Activated CD8-positive, alpha-beta memory T cell treated with anti-CD3 and anti-CD28 coated beads for 24 hours (primary cell): Measurements from ENCODE around the gene MPPED2.

Experiments
- DNase-seq: peaks from one replicate; pipeline ENCODE4 v3.0.0-alpha.2; 2020

Gene MPPED2

DNA sequence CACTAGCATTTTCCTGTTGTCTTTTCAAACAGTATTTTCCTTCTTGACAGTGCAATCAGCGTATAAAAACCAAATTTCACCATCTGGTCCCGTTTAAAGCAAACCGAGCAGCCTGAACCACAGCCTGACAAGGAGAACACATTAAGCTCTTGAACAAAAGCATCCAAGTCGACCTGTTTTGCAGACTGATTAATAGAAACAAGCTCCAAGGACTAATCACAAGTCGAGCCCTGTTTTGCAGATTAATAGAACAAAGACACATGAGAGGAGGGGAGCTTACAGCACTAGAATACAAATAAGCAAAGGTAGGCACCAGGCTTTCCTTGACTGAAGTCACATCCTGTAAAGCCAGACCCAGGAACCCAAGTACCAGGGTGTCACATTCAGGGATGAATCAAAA, 104.8 kb downstream of the MPPED2 start:
- no peak for DNase-seq

DNA sequence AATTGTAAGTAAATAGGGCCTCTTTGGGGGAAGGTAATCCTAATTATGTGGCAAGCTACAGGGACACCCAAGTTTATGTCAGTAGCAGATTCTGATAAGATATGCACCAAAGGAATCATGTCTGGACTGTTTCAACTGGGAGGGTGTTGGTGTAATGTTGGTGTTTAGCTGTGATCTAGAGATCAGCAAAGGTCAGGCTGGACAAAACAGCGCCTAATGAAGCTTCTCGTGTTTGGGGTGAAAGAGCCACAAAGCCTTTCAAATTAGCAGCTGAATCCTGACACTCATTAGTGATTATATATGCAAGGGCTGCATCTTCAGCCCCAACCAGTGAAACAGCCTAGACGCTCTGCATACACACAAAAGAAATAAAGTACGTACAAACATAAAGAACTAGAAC, 106.3 kb downstream of the MPPED2 start:
- DNase-seq = no peak

DNA sequence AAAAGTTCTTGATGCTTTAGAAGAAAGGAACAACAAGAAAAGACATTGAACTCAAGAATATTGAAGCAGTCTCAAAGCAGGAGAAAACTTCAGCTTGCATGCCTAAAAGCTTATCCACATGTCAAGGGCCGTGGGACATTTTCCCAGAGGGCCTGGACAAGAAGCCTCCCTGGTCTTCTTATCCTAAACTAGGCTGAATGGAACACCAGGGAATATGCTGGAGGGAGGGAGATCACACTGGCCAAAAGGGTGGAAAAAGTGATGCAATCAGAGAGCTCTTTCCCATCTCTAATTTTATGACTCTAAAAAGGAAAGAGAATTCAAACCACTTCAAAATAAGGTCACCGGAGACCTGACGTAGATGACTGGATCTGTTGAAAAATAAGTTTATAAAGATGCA, 107.2 kb downstream of the MPPED2 start:
- no peak for DNase-seq

DNA sequence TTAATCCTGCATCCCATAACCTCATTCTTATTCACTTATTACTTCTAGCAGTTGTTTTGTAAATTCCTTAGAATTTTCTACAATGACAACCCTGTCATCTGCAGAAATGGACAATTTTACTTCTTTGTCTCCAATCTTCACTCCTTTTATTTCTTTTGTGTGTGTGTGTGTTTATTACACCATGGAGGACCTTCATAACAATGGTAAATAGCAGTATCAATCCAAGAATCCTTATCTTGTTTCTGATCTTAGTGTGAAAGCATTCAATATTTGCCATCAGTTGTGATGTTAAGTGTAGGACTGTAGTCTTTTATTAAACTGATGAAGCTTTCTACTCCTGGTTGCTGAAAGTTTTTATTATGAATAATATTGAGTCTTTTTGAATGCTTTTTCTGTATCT, 109.1 kb downstream of the MPPED2 start:
- no peak for DNase-seq

DNA sequence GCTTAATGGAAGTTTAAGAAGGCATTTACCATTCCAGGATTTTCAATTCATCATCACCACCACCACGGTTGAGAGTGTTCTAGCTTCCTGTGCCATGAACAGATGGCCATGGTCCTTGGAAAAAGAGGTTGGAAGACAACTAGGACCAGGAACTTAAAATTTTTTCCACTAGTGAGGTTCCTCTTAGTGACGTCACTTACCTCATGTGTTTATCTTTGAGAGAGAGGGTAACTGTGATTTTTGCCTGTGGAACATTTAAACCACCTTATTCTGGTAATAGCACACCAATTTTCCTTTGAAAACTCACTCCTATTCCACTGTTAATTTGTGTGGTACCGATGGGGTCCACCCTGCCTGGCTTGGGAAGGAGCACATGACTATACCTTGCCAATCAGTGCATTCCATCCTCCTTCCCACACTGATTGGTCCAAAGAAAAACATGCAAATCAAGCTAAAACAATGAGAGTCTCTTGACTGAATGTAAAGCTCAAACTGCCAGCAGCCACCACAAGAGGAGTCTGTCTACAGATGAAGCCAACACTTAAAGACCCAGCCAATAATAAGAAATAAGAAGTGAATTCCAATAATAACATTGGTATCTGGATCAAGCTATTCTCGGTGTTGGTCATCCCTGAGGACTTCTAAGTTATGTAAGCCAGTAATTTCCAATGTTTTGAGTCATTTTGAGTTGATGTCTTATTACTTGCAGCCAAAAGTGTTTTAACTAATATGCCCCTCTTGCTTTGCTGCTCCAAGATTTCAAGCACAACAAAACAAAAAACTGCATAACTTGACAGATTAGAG, 111.8 kb downstream of the MPPED2 start:
- DNase-seq = no peak

DNA sequence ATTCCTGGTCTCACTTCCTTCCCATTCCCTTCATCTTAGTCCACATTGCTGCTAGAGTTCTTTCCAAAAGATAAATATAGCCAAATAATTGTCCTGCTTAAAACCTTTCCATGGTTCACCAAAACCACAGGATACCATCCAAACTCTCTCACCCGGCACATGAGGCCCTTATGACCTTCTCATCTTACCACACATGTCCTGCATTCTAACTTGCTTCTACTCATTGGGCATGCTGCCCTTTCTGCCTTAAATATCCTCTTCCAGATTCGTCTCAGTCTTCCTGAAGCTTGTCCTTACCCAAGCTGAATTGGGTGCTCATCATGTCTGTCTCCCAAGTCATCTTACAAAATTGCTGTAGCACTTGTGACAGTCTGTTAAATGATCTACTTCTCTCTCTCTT, 114.9 kb downstream of the MPPED2 start:
- no peak for DNase-seq

DNA sequence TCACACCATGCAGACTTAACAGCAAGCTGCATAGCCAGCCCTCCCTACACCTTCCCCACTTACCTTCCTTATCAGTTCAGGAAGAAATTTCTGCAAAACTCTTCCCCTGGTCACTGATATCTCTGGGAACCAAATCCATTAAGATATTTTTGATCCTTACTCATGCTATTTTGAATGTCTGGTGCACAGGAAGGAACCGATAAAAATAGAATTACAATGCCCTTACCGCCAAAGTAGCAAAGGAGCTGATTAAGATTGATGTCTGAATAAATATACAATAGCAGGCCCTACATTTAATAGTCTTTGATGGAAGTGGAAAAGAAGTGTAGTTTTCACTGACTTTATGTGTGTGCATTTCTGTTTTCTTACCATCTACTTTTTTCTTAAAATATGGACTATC, 117.3 kb downstream of the MPPED2 start:
- DNase-seq = no peak

DNA sequence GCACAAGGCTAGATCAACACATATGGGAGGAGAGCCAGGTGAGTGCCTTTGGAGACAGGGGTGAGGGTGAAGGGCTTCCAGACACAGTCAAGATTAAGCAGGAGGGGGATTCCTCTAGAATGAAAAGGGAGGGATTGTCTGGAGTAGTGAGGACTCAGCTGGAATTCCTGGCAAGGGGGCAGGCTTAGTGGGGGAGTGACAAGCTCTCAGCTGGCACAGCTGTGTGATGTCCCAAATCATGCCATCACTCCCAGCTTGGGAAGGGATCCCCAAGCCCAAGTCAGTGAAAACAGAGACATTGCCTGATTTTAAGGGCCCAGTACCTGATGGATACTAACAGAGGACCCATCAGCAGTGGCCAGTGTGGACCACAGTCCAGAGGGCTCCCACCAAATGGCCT, 119.0 kb downstream of the MPPED2 start:
- DNase-seq = no peak

DNA sequence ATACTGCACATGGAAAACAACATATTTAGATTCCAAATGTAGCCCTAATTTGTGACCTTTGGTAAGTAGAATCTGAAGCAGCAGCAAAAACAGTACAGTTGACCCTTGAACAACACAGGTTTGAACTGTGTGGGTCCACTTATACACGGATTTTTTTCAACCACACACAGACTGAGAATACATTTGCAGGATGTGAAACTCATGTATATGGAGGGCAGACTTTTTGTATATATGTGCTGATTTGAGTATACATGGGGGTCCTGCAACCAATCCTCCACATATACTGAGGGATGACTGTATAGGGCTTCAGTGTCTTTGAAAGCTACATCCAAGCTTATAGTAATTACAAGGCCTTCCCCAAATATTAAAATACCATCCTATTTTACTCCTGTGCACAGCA, 120.5 kb downstream of the MPPED2 start:
- DNase-seq = no peak

DNA sequence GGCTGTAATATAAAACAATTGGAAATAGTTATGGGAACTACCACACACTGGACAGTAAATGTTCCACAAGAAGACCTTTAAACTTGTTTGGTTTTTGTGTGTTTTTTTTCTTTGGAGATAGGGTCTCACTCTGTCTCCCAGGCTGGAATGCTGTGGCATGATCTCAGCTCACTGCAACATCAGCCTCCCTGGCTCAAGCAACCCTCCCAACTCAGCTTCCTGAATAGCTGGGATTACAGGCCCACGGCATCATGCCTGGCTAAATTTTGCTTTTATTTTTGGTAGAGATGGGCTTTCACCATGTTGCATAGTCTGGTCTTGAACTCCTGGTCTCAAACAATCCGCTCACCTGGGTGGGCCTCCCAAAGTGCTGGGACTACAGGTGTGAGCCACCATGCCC, 121.0 kb downstream of the MPPED2 start:
- DNase-seq = no peak

DNA sequence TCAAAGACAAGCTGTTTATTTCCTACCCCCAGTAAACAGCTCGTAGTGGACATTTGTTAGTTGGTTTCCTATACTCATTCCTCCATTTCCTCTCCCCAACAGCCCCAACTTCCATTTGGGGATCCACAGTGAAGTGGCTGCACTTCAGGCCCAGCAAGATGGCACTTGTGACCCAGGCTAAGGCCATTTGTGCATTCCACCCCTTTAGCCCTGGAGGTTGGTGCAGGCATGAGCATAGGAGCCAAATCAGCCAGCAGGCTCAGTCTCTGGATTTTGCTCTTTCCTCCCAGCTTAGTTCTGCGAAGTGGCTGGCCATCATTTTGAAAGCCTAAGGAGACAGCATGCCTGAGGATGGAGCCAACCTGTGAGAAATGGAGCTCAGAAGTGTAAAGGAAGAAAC, 122.9 kb downstream of the MPPED2 start:
- DNase-seq = no peak

DNA sequence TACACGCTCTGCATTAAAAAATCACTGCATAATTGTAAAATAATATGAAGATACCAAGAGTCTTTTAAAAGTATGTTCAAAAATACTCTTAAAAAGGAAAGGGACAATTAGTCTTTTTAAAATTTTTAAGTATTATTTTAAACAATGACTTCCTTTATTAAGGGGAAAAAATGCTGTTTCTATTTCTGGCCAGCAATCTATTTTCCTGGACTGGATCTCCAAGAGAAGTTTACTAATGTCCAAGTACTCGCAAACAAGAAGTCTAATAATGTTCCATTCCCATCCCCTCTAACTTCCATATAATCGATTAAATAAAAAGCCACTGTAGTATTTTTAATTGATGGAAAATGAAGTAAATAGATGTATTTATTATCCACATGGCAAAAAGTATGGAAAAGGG, 123.7 kb downstream of the MPPED2 start:
- no peak for DNase-seq

DNA sequence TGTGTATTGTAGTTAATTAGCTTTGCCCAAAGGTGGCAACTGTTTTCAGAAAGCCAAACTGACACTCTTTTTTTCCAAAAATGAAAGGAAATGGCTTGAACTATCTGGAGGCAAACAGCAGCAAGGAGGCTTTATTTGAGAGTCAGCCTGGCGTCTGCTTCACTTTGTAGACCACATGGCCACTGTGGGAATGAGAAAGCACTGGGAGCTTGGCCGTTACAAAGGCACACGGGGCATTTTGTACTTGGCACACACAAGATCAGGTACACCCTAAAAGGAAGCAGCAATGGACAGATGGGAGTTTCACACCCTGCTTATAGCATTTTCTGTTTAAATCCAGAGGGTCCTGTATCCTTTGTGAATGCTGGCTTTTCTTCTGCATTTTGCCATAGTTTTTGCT, 126.3 kb downstream of the MPPED2 start:
- no peak for DNase-seq

DNA sequence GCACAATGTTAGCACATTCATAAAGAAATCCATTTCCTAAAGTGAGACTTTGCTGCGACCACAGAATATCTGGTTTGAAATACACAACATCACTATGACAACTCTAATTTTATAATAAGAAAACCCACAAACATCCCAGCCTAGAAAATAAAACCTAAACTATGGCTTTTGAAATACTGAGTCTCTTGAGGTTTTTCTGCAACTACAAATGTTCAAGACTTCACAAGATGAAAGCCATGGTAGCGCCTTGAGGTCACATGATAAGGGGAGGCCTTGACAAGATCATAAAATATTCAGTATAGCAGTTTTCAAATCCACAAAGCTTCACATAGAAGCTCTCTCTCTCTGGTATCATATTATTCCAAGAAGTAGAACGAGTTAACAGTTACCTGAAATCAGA, 126.8 kb downstream of the MPPED2 start:
- DNase-seq = no peak

DNA sequence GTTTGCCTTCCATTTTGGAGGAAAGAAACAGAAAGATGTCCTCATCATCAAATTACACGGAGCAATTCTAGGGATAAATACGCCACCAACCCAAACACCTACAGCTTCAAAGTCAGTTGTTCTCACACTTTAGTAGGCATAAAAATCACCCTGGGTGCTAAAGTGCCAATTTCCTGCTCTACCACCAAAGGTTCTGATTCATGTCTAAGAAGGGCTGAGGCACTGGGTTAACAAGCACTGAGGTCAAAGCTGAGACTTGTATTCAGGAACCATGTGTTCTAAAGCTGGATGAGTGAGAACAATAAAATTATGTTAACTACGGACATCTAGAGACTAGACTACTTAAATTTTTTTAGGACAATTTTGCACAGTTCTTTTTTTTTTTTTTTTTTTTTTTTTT, 127.6 kb downstream of the MPPED2 start:
- DNase-seq = no peak

DNA sequence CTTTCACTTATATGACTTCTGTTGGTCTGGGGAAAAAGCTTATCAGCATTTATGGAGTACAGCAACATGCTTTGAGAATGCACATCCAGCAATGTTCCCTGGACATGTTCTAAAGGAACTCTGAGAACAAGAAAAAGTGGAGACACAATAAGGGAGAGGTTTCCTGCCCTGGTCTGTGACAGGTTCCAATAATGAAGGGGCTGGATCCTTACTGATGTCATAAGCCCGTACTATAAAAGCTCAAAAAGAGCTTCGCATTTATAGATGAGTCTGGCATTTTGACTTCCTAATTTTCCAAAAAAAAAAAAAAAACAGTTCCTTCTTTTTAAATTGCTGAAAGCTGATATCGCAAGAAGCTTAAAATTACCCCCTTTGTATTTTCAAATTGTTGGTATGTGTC, 129.1 kb downstream of the MPPED2 start:
- no peak for DNase-seq

DNA sequence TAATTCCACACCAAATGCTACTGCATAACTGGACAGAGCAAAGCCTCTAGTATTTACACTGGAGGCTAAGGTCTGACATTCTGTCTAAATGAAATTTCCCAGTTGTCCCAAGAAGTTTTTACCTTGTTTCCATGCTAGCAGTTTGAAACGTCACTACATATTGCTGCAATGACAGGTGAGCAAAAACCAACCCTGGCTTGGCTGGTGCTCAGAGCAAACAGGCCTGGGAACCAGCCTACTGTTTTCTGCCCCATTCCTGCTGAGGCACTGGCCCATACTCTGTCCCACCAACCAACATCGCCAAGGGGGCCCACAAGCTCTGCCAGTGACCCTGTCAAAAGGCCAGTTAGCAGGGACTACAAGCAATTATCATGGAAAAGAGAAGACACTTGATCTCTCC, 131.1 kb downstream of the MPPED2 start:
- DNase-seq = no peak

DNA sequence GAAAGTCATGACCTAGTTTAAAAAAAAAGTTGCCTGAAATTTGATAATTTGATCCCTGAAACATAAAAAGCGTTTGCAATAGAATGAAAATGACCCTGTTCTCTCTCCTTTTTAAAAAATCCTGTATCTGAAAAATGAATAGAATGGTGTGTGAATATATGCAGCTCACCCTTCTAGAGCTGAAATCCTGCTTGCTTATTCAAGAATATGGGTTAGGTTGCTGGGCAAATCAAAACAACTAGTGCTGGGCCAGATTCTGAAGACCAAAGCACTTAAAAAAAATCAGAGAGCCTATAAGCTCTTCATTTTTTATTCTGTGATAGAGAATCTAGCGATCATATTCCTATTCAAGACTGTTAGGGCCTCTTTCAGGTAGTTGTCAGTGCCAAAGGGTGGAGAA, 131.6 kb downstream of the MPPED2 start:
- DNase-seq = no peak

DNA sequence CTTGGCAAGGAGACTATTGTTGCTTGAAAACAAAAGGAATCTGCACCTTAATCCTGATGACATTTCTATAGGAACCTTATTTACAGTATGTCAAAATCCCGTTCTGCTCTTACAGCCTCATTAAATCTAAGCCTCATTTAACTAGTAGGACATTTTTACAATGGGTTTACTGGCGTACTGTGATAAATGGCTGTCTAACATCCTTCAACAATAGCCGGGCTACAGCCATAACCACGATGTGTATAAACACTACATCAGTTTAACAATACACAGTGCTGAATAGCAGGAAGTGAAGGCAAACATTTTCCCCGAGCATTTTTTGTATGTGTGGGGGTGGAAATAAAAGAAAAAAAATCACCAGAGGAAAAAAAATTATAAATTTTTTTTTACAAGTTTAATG, 132.0 kb downstream of the MPPED2 start:
- DNase-seq = no peak

DNA sequence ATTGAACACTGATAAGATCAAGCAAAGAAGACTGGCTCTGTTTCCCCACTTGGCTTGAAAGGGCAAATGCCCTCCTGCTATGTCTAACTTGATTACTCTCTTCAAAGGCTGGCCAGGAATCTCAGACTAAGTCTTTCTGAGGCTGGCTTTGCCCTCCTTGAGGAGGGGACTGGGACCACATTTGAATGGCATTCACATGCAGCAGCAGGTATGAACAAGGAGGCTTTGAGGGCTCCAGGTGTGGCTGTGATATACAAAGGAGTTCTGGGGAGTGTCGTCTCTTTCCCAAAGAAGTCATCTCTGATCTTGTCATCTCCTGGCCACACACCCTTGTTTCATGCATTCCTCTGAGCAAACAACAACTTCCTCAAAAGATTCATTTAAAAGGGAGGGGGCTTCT, 132.4 kb downstream of the MPPED2 start:
- DNase-seq = no peak

DNA sequence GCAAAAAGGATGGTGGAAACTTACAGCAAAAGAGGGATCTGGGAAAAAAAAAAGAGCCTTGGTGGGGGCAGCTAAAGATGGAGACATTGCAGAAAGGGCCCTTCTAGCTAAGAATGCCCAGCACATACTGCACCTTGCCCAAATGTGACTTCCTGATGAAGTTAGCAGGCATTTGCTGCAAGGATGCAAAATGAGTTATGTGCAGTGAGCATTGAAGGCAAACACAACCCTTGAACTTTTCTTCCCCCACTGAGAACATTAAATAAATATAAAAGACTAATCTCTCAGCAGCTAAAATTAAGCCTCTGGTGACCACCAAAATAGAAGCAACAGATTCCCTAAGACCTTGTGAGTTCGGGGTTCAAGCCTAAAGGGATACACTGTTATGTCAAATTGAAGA, 133.3 kb downstream of the MPPED2 start:
- DNase-seq = no peak

DNA sequence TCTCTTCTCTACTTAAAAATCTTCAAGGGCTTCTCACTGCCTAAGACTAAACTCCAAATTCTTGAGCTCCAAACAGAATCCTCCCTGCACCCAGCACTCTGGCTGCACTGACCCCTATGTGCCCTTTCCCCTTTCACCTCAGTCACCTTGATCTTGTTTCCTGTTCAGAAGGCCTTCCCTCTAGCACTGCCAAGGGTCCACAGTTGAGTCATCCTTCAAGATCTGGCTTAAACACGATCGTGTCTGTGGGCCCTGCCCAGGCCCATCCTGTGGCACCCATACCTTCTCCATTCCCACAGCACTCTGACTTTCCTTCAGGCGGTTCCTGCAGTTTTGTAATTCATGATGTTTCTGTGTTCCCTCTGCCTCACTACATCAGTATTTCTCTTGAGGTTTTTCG, 134.0 kb downstream of the MPPED2 start:
- no peak for DNase-seq

DNA sequence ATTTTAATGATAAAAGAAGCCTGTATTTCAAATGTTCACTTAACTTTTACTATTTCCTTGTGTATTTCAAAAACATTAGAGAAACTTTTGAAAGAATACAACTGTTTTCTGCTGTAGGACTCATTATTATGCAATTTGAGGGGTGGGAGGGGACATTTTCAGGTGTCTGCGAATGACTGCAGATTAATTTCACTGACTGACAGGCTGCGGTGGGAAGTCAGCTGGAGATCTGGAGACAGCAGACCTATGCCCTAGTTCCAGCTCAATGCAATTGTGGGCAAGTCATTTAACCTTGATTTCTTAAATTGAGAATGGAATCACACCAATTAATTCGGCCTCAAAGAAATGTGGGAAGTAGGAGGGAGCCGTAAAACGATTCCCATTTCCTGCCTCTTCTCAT, 134.5 kb downstream of the MPPED2 start:
- DNase-seq = no peak

DNA sequence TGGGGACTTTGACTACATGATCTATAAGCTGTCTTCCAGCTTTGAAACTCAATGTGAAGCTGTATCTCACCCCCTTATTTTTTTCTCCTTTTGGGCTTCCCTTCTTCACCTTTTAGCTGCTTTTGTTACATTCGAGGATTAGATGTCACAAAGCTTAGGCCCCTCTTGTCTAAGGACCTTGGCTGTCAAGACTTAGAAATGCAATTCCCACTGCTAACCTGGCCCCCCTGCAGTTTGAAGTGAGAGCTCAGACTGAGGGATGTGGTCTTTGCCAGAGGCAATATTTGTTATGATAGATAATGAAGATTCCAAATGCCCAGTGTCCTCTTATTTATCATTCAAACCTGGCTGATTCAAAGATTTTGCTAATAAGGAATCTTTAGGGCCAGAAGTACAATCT, 135.0 kb downstream of the MPPED2 start:
- no peak for DNase-seq

DNA sequence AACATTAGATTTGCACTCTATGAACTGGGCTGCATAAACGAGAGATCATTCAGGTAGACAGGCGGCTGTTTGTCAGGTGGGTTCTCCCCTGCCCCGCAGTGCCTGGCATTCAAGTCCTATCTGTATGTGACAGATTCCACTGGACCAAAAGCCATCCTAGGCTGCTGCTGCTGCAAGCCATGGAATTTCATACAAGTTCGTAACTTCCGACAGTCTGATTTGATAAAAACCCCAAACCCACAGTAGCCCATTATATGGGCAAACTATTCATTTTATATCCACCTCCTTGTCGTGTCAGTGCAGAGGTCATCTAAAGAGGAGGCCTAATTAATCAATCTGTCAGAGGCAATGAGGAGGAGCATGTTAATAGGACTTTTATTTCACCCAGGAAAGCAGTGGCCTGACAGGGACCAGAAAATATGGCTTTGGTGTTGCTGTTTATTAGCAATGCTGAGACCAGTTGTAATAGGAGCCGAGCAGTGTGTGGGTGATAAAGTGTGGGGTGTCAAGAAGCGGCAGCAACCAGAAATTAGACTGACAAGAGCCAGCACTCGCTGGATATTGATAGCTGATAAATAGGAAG, 139.0 kb downstream of the MPPED2 start:
- no peak for DNase-seq
